ENCODE measurements around the gene LDLRAP1.
"Not testable (repeated sequence)": the region's sequence is repeated elsewhere in the genome, so short reads cannot be mapped to it uniquely, and the experiment has no call there.

The LDLRAP1 gene

GRCh38 chr1:25504706-25505595 lies 38.5 kb upstream of the LDLRAP1 start:
- Histone ChIP-seq H3K4me1 (ENCODE audit: insufficient read depth, low read length, severe bottlenecking) (no peaks in the 10 kb centered on the region), H3K79me2 (ENCODE audit: insufficient read depth, low read length) (no peaks in the 10 kb centered on the region), H3K9me2 (ENCODE audit: low read depth, low read length) (no peaks in the 10 kb centered on the region), H3K36me3 (ENCODE audit: insufficient read depth, low read length) (peaks cover 15% of the 10 kb centered on the region; the same call in 1 of the 2 replicates), H3K9ac (ENCODE audit: low read length) (no peak overlapping the region), H3K9me3 (ENCODE audit: low read length) (no peaks in the 10 kb centered on the region), H2AFZ (ENCODE audit: low read length) (no peak overlapping the region), H3K4me2 (ENCODE audit: low read length) (no peak overlapping the region), H3K4me3 (ENCODE audit: low read depth, low read length, poor library complexity, severe bottlenecking) (no peak overlapping the region), H3K27me3 (ENCODE audit: insufficient read depth, low read length) (no peaks in the 10 kb centered on the region), H3K27ac (ENCODE audit: low read depth, low read length, poor library complexity, severe bottlenecking) (no peak overlapping the region), H3F3A (ENCODE audit: insufficient read depth, low read length) (no peaks in the 10 kb centered on the region), H4K20me1 (ENCODE audit: insufficient read depth, low read length) (no peaks in the 10 kb centered on the region)
- no peak for TF ChIP-seq EZH2 (IDR thresholded peaks at IDR 0.05; ENCODE audit: borderline replicate concordance, low read length)
- TF ChIP-seq CTCF (IDR thresholded peaks at IDR 0.05; ENCODE audit: low read length): no peak

GRCh38 chr1:25505656-25506385 lies 37.6 kb upstream of the LDLRAP1 start:
- Histone ChIP-seq H3K36me3 (ENCODE audit: insufficient read depth, low read length) (peaks cover 6% of the 10 kb centered on the region; the same call in 1 of the 2 replicates), H3K9ac (ENCODE audit: low read length) (no peak overlapping the region), H3K27ac (ENCODE audit: low read depth, low read length, poor library complexity, severe bottlenecking) (no peak overlapping the region), H3K4me1 (ENCODE audit: insufficient read depth, low read length, severe bottlenecking) (no peaks in the 10 kb centered on the region), H2AFZ (ENCODE audit: low read length) (no peak overlapping the region), H3K79me2 (ENCODE audit: insufficient read depth, low read length) (no peaks in the 10 kb centered on the region), H3K4me2 (ENCODE audit: low read length) (no peak overlapping the region), H3K4me3 (ENCODE audit: low read depth, low read length, poor library complexity, severe bottlenecking) (no peak overlapping the region), H3F3A (ENCODE audit: insufficient read depth, low read length) (no peaks in the 10 kb centered on the region), H3K9me2 (ENCODE audit: low read depth, low read length) (no peaks in the 10 kb centered on the region), H3K9me3 (ENCODE audit: low read length) (no peaks in the 10 kb centered on the region), H4K20me1 (ENCODE audit: insufficient read depth, low read length) (no peaks in the 10 kb centered on the region), H3K27me3 (ENCODE audit: insufficient read depth, low read length) (no peaks in the 10 kb centered on the region)
- TF ChIP-seq CTCF (IDR thresholded peaks at IDR 0.05; ENCODE audit: low read length) (no peak), EZH2 (IDR thresholded peaks at IDR 0.05; ENCODE audit: borderline replicate concordance, low read length) (no peak)

GRCh38 chr1:25506566-25507463 lies 36.6 kb upstream of the LDLRAP1 start:
- H3K9me2 ChIP-seq (ENCODE audit: low read depth, low read length); H3K9me3 ChIP-seq (ENCODE audit: low read length); H3K27me3 ChIP-seq (ENCODE audit: insufficient read depth, low read length); H3K36me3 ChIP-seq (ENCODE audit: insufficient read depth, low read length); H3K9ac ChIP-seq (ENCODE audit: low read length); H3K4me1 ChIP-seq (ENCODE audit: insufficient read depth, low read length, severe bottlenecking); H3K4me3 ChIP-seq (ENCODE audit: low read depth, low read length, poor library complexity, severe bottlenecking); H3K79me2 ChIP-seq (ENCODE audit: insufficient read depth, low read length); H2AFZ ChIP-seq (ENCODE audit: low read length); H3K27ac ChIP-seq (ENCODE audit: low read depth, low read length, poor library complexity, severe bottlenecking); H4K20me1 ChIP-seq (ENCODE audit: insufficient read depth, low read length); H3K4me2 ChIP-seq (ENCODE audit: low read length); H3F3A ChIP-seq (ENCODE audit: insufficient read depth, low read length): not testable (repeated sequence)
